Epithelial cell of proximal tubule (primary cell): ENCODE measurements around the gene ELN. TPM values are rescaled to one million over a fixed set of nuclear protein-coding genes. Genes with fewer than 3 reads are reported as not detected.

Source experiments
- DNase-seq: peaks from one replicate; pipeline ENCODE4 v3.0.0-alpha.2; 2011; ENCODE audit warnings: low read depth
- H3K4me3 ChIP-seq: 2 replicates; pipeline ENCODE4 v1.5.1; 2011; ENCODE audit warnings: low read depth, mild to moderate bottlenecking, low read length
- CTCF ChIP-seq: conservative IDR thresholded peaks from 2 replicates; pipeline ENCODE4 v1.5.1; 2012; ENCODE audit warnings: low read depth, mild to moderate bottlenecking, low read length
- total RNA-seq: library from RNA; depleted of rRNA; stranded (reverse); fragments of >200 nt; gene quantifications from 2 replicates; pipeline ENCODE4 v1.2.3, GENCODE V29; 2015

Gene ELN
- total RNA-seq, 1 donor from 2014 or later, result 0.12 TPM

- no peak for TF ChIP-seq CTCF
- DNase-seq, result no peak
- no peak overlapping the region for H3K4me3 ChIP-seq
These were observed 40.6 kb downstream of the ELN start for GRCh38 chr7:74068378-74069085.

GRCh38 chr7:74069086-74069541 lies 41.1 kb downstream of the ELN start:
- no peak for TF ChIP-seq CTCF
- H3K4me3 ChIP-seq, result no peak overlapping the region
- DNase-seq, result no peak

GRCh38 chr7:74069790-74070618 lies 42.0 kb downstream of the ELN start:
- TF ChIP-seq CTCF, result no peak
- H3K4me3 ChIP-seq, result no peak overlapping the region
- DNase-seq, result no peak

- no peak for DNase-seq
- H3K4me3 ChIP-seq, result no peak overlapping the region
- TF ChIP-seq CTCF, result no peak
These were observed 42.6 kb downstream of the ELN start for GRCh38 chr7:74070619-74070921.

GRCh38 chr7:74071121-74071520 lies 43.1 kb downstream of the ELN start:
- no peak overlapping the region for H3K4me3 ChIP-seq
- TF ChIP-seq CTCF, result no peak
- DNase-seq, result no peak

- DNase-seq, result no peak
- no peak for TF ChIP-seq CTCF
- no peak overlapping the region for H3K4me3 ChIP-seq
These were observed 46.8 kb downstream of the ELN start for GRCh38 chr7:74074770-74075169.

- DNase-seq, result no peak
- no peak for TF ChIP-seq CTCF
- no peak overlapping the region for H3K4me3 ChIP-seq
These were observed 50.5 kb downstream of the ELN start for GRCh38 chr7:74078461-74078860.
